Breast epithelium (tissue), 4 donors: Measurements from ENCODE around the gene PAXX. TPM values are rescaled to one million over a fixed set of nuclear protein-coding genes. Genes with fewer than 3 reads are reported as not detected.

ENCODE experiments used
- DNase-seq, 2 donors: peaks; one replicate each; pipeline ENCODE4 v3.0.0-alpha.2; 2019; ENCODE audit warnings: low spot score in 2 of 2
- H3K27ac ChIP-seq, 2 donors: fragments of 200-600 bp; sonication (generic) in 1 of 2; one replicate each; pipeline ENCODE4 v1.5.1; 2016 to 2019; ENCODE audit warnings: mild to moderate bottlenecking in 1 of 2
- H3K27me3 ChIP-seq, 2 donors: fragments of 200-600 bp; sonication (generic) in 1 of 2; one replicate each; pipeline versions ENCODE4 v1.5.1 to v1.6.0; 2017 to 2019; ENCODE audit warnings: control low read depth in 1 of 2, mild to moderate bottlenecking in 1 of 2
- H3K36me3 ChIP-seq: fragments of 200-600 bp; one replicate; pipeline ENCODE4 v1.5.1; 2019
- H3K4me1 ChIP-seq, 2 donors: fragments of 200-600 bp; sonication (generic); one replicate each; pipeline ENCODE4 v1.5.1; 2016 to 2019; ENCODE audit warnings: control low read depth in 1 of 2
- H3K4me3 ChIP-seq, 3 donors: fragments of 200-600 bp; sonication (generic); 1 replicate in 2 of 3; 2 replicates in 1 of 3; pipeline ENCODE4 v1.5.1; 2016 to 2019; ENCODE audit warnings: mild to moderate bottlenecking in 3 of 3, moderate library complexity in 2 of 3
- H3K9me3 ChIP-seq, 2 donors: fragments of 200-600 bp; sonication (generic) in 1 of 2; one replicate each; pipeline ENCODE4 v1.5.1; 2016 to 2019; ENCODE audit warnings: control low read depth in 1 of 2
- POLR2A ChIP-seq: fragments of 450-650 bp; IDR thresholded peaks from one replicate; pipeline ENCODE4 v1.6.1; 2016; ENCODE audit warnings: antibody characterized with exemption, mild to moderate bottlenecking, moderate library complexity
- POLR2AphosphoS5 ChIP-seq, 3 donors: sonication (generic); formaldehyde crosslinking; IDR thresholded peaks; one replicate each; pipeline ENCODE4 v1.6.1; 2017; ENCODE audit warnings: antibody characterized with exemption in 3 of 3
- intact Hi-C: fragments of 100-400 bp; cut with DNase I; formaldehyde crosslinking; loops from one replicate; pipeline ENCODE4 v1.15.1; 2023; ENCODE audit warnings: low total_unique reads
- total RNA-seq, 3 donors: library from RNA; depleted of rRNA; stranded (reverse); fragments of >200 nt; gene quantifications; one replicate each; pipeline ENCODE4 v1.1.0, GENCODE V29; 2016
- TF ChIP-seq, protein P1 (sequence below), 3 donors: fragments of 450-650 bp; IDR thresholded peaks; one replicate each; pipeline ENCODE4 v1.5.1; 2016 to 2017; ENCODE audit warnings: antibody characterized with exemption in 3 of 3, mild to moderate bottlenecking in 3 of 3, moderate library complexity in 3 of 3

The PAXX gene
- total RNA-seq, 3 donors from 2014 or later = 24.6 to 66.2 (median 49.2) TPM

DNA sequence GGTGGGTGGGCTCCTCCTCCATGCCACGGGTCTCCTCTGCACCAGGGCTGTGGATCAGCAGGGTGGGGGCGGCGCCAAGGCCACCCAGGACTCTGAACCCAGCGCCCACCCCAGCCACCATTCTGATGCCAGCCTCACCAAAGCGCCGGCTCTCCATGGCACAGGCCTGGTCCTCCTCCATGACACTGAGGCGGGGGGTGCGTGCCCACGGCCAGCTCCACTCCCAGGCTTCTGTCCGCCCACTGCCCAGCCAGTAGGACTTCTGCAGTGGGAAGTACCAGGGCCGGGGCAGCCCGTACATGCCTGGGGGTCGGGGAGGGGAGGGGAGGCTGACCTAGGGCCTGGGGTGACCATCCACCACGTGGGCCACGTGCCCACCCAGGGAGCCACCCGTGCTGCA lies 24.2 kb downstream of the PAXX start:
- no peak for DNase-seq
- Histone ChIP-seq H3K4me3 (no peak overlapping the region), H3K9me3 (no peaks in the 10 kb centered on the region), H3K27ac (no peak overlapping the region), H3K4me1 (no peaks in the 10 kb centered on the region), H3K27me3 (no peaks in the 10 kb centered on the region), H3K36me3 (no peaks in the 10 kb centered on the region)
- intact Hi-C loops = no loop called here
- TF ChIP-seq POLR2A (no peak), POLR2AphosphoS5 (IDR thresholded peaks at IDR 0.05) (no peak)
- TF ChIP-seq, protein P1, sequence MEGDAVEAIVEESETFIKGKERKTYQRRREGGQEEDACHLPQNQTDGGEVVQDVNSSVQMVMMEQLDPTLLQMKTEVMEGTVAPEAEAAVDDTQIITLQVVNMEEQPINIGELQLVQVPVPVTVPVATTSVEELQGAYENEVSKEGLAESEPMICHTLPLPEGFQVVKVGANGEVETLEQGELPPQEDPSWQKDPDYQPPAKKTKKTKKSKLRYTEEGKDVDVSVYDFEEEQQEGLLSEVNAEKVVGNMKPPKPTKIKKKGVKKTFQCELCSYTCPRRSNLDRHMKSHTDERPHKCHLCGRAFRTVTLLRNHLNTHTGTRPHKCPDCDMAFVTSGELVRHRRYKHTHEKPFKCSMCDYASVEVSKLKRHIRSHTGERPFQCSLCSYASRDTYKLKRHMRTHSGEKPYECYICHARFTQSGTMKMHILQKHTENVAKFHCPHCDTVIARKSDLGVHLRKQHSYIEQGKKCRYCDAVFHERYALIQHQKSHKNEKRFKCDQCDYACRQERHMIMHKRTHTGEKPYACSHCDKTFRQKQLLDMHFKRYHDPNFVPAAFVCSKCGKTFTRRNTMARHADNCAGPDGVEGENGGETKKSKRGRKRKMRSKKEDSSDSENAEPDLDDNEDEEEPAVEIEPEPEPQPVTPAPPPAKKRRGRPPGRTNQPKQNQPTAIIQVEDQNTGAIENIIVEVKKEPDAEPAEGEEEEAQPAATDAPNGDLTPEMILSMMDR (IDR thresholded peaks at IDR 0.05) = no peak

DNA sequence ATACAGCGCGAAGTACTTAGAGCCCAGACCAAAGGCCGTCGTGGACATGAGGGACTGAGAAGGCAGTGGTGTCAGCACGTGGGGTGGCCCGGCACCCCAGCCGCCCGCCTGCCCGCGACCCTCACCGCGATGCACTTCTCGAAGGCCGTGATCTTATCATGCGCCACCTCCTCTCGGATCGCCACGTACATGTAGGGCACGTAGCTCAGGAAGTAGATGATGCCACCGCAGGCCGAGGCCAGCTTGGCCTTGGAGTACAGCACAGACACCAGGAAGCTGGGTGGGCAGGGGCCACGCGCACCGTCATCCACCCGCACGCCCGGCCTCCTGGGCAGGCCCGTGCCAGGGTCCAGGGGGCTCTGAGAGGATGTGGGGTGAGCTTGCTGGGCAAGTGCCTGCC lies 24.8 kb downstream of the PAXX start:
- no peaks in the 10 kb centered on the region for H3K36me3 ChIP-seq

GRCh38 chr9:137017791-137018497 lies 25.7 kb downstream of the PAXX start:
- Histone ChIP-seq H3K27me3 (no peaks in the 10 kb centered on the region), H3K4me1 (no peaks in the 10 kb centered on the region), H3K9me3 (no peaks in the 10 kb centered on the region), H3K36me3 (no peaks in the 10 kb centered on the region), H3K27ac (no peak overlapping the region), H3K4me3 (no peak overlapping the region)
- TF ChIP-seq POLR2A = no peak
- no peak for TF ChIP-seq POLR2AphosphoS5 (IDR thresholded peaks at IDR 0.05)
- TF ChIP-seq, protein P1 (IDR thresholded peaks at IDR 0.05) = no peak
- DNase-seq = no peak
- intact Hi-C loops = no loop called here

More for the DNA sequence above, 24.8 kb downstream of the PAXX start:
- no peak overlapping the region for H3K4me3 ChIP-seq
- H3K4me1 ChIP-seq = no peaks in the 10 kb centered on the region
- intact Hi-C loops = no loop called here
- H3K9me3 ChIP-seq = no peaks in the 10 kb centered on the region
- DNase-seq = no peak
- no peaks in the 10 kb centered on the region for H3K27me3 ChIP-seq
- H3K27ac ChIP-seq = no peak overlapping the region
- no peak for TF ChIP-seq POLR2AphosphoS5 (IDR thresholded peaks at IDR 0.05)

DNA sequence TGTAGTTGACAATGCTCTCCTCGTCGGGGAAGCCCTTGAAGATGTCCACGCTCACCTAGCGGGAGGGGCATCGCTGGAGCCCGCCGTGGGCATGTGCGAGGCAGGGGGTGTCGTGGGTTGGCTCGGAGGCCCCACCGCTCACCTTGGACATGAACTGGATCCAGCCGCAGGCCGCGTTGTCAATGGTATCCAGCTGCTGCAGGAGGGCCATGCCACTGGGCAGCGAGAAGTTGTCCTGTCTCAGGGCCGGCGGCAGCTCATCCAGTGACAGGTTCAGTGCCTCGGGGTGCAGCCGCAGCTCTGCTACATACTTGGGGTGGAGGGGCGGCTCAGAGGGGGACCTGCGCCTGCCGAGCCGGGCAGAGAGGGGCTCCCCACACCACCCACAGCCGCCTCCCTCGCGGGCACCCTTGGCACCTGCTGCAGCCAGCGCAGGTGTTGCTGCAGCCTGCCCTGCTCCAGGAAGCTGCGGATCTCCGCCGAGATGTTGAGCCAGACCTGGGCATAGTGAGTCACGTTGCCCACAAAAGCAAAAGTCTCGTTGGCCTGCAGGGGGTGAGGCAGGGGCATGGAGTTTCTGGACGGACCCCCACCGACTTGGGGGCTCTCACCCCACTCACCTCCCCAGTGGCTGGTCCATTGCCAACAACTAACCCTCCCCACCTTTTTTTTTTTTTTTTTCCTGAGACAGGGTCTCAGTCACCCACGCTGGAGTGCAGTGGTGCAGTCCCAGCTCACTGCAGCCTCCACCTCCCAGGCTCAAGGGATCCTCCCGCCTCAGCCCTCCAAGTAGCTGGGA lies 26.7 kb downstream of the PAXX start:
- Histone ChIP-seq H3K27me3 (no peaks in the 10 kb centered on the region), H3K4me3 (no peak overlapping the region), H3K9me3 (no peaks in the 10 kb centered on the region), H3K27ac (no peak overlapping the region), H3K4me1 (no peaks in the 10 kb centered on the region), H3K36me3 (no peaks in the 10 kb centered on the region)
- DNase-seq = no peak
- TF ChIP-seq POLR2A = no peak
- TF ChIP-seq POLR2AphosphoS5 (IDR thresholded peaks at IDR 0.05) = no peak
- TF ChIP-seq, protein P1 (IDR thresholded peaks at IDR 0.05) = no peak
- intact Hi-C loops = no loop called here

- no peak for DNase-seq
- no peak overlapping the region for H3K27ac ChIP-seq
- no peak for TF ChIP-seq POLR2A
- TF ChIP-seq POLR2AphosphoS5 (IDR thresholded peaks at IDR 0.05) = no peak
- TF ChIP-seq, protein P1 (IDR thresholded peaks at IDR 0.05) = no peak
- intact Hi-C loops = no loop called here
- no peaks in the 10 kb centered on the region for H3K36me3 ChIP-seq
- H3K27me3 ChIP-seq = no peaks in the 10 kb centered on the region
- H3K4me3 ChIP-seq = no peak overlapping the region
- no peaks in the 10 kb centered on the region for H3K4me1 ChIP-seq
- H3K9me3 ChIP-seq = no peaks in the 10 kb centered on the region
Measured at GRCh38 chr9:137019891-137020683, 27.9 kb downstream of the PAXX start.
